Fibroblast of villous mesenchyme (primary cell): Measurements from ENCODE around the gene ZSWIM6. TPM values are rescaled to one million over a fixed set of nuclear protein-coding genes. Genes with fewer than 3 reads are reported as not detected.

Experiments used
- DNase-seq: peaks from one replicate; pipeline ENCODE4 v3.0.0-alpha.2; 2010; ENCODE audit warnings: low read depth
- H3K4me3 ChIP-seq: 2 replicates; pipeline ENCODE4 v1.5.1; 2011; ENCODE audit warnings: low read depth, mild to moderate bottlenecking, low read length
- total RNA-seq: library from RNA; depleted of rRNA; stranded (reverse); fragments of >200 nt; gene quantifications from 2 replicates; pipeline ENCODE4 v1.2.3, GENCODE V29; 2012
- TF ChIP-seq, protein P1 (sequence below): IDR thresholded peaks from 2 replicates; pipeline ENCODE4 v1.5.1; 2012; ENCODE audit warnings: low read depth, mild to moderate bottlenecking, low read length; ENCODE audit not compliant: insufficient read depth

ZSWIM6 gene
- total RNA-seq, 1 donor = 16.4 TPM

DNA sequence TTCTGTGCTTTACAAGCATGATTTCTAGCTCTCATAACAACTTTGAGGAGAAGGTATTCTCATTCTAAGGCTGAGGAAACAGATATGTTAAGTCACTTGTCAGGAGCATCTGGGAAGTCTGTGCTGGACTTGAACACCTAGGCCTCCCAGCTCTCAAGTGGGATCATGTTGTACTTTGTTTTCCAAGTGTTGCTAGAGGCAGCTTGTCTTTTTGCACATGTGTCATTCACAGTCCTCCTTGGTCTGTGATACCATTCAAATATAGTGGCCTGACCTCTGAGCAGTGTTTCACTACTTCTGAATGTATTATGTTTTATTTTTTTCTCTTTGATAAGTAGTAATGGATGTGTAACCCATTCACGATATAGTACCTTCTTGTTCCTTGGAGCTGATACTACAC is 21.2 kb downstream of the ZSWIM6 start:
- no peak overlapping the region for H3K4me3 ChIP-seq
- no peak for DNase-seq
- TF ChIP-seq, protein P1, sequence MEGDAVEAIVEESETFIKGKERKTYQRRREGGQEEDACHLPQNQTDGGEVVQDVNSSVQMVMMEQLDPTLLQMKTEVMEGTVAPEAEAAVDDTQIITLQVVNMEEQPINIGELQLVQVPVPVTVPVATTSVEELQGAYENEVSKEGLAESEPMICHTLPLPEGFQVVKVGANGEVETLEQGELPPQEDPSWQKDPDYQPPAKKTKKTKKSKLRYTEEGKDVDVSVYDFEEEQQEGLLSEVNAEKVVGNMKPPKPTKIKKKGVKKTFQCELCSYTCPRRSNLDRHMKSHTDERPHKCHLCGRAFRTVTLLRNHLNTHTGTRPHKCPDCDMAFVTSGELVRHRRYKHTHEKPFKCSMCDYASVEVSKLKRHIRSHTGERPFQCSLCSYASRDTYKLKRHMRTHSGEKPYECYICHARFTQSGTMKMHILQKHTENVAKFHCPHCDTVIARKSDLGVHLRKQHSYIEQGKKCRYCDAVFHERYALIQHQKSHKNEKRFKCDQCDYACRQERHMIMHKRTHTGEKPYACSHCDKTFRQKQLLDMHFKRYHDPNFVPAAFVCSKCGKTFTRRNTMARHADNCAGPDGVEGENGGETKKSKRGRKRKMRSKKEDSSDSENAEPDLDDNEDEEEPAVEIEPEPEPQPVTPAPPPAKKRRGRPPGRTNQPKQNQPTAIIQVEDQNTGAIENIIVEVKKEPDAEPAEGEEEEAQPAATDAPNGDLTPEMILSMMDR = no peak

DNA sequence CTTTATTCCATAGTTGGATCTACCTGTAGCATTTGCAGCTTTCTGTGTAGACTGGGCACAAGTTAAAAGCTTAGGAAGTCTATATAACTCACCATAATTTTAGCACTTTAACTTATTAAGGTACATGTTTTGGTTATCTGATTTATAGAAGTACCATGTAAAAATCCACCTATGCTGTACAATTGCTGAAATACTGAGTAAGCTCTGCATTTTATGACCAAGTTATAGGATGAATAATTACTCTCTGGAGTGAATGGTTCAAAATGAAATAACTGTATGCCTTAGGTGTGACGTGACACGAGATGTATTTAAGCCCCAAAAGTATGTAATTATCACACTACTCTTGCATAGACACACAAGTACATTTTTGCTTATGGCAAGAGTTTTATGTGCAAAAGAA is 22.1 kb downstream of the ZSWIM6 start:
- no peak overlapping the region for H3K4me3 ChIP-seq
- no peak for DNase-seq
- TF ChIP-seq, protein P1 = no peak

GRCh38 chr5:61357745-61358144 is 25.7 kb downstream of the ZSWIM6 start:
- no peak for DNase-seq
- H3K4me3 ChIP-seq = no peak overlapping the region
- TF ChIP-seq, protein P1 = peak; percentile 36

GRCh38 chr5:61362796-61363368 is 30.8 kb downstream of the ZSWIM6 start:
- no peak overlapping the region for H3K4me3 ChIP-seq
- TF ChIP-seq, protein P1 = peak; percentile 45
- peak; percentile 42 for DNase-seq

DNA sequence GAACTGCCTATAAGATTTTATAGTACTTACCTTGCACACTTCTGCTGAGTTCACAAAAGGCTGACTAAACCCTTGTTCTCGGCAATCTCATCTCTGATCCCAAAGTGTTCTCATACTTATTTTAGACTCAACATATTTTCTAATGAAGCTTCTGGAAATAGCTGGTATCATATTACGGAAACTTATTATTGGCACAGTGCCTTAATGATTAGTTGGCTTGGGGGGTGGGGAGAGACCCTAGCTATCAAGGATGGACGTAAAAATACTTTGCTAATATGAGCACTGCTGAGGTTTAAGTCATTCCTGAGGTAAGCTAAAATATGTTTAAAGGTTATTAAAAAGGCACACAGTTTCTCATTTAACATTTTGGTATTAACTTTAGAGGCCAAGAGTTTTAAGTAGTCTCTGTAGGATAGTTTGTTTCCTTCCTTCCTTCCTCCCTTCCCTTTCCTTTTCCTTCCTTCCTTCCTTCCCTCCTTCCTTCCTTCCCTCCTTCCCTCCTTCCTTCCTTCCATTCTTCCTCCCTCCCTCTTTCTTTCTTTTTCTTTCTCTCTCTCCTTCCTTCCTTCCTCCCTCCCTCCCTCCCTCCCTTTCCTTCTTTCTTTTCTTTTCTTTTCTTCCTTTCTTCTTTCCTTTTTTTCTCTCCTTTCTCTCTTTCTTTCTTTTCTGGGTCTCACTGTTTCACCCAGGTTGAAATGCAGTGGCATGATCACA is 31.5 kb downstream of the ZSWIM6 start:
- DNase-seq = no peak
- TF ChIP-seq, protein P1 = no peak
- H3K4me3 ChIP-seq = no peak overlapping the region

DNA sequence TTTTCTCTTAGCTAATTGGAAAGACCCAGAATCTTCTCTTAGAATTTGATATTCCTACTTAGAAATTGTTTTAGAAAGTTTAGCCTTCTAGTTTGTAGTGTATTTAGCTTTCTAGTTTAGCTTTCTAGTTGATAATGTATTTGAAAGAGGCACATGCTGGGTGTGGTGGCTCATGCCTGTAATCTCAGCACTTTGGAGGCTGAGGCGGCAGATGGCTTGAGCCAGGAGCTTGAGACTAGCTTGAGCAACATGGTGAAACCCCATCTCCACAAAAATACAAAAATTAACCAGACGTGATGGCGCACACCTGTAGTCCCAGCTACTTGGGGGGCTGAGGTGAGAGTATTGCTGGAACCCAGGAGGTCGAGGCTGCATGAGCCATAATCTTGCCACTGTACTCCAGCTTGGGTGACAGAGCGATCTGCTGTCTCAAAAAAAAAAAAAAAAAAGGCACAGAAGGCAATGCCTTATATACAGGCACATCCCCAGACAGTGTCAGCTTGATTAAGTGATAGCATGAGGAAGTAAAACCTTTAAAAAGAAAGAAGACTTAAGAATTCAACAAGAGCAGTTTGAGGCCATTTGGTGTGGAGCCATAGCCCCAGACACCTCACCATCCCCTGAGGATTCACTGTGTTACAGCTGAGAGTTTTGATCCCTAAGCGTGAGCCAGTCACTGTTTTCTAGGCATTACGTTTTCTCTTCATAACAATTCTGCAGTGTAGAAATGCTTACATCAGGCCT is 34.6 kb downstream of the ZSWIM6 start:
- TF ChIP-seq, protein P1 = no peak

More for the DNA sequence above, 34.6 kb downstream of the ZSWIM6 start:
- no peak overlapping the region for H3K4me3 ChIP-seq
- DNase-seq = no peak
